Prostate gland (tissue), 2 donors: ENCODE data around the gene RFWD3. TPM values are rescaled to one million over a fixed set of nuclear protein-coding genes. Genes with fewer than 3 reads are reported as not detected.
A peak's percentile ranks its signal among the peaks of the same experiment; 100 is the strongest.

Experiments
- DNase-seq: peaks from one replicate; pipeline ENCODE4 v3.0.0-alpha.2; 2019; ENCODE audit warnings: low spot score
- H3K27ac ChIP-seq, 2 donors: fragments of 200-600 bp; sonication (generic); 2 replicates each; pipeline ENCODE4 v1.5.1; 2017 to 2019
- H3K27me3 ChIP-seq: fragments of 200-600 bp; sonication (generic); replicated peaks from 2 replicates; pipeline ENCODE4 v1.5.1; 2019; ENCODE audit not compliant: insufficient read depth
- H3K36me3 ChIP-seq, 2 donors: fragments of 200-600 bp; sonication (generic); 1 replicate in 1 of 2; 2 replicates in 1 of 2; pipeline versions ENCODE4 v1.5.1 to v1.8.1; 2017 to 2019
- H3K4me1 ChIP-seq: fragments of 200-600 bp; sonication (generic); replicated peaks from 2 replicates; pipeline ENCODE4 v1.5.1; 2019
- H3K4me3 ChIP-seq, 2 donors: fragments of 200-600 bp; sonication (generic); 2 replicates each; pipeline ENCODE4 v1.5.1; 2017 to 2019
- H3K9me3 ChIP-seq: fragments of 200-600 bp; sonication (generic); 2 replicates; pipeline ENCODE4 v1.5.1; 2017
- POLR2A ChIP-seq: fragments of 450-650 bp; IDR thresholded peaks from one replicate; pipeline ENCODE4 v1.6.1; 2016; ENCODE audit warnings: antibody characterized with exemption, mild to moderate bottlenecking
- POLR2AphosphoS5 ChIP-seq: sonication (generic); formaldehyde crosslinking; IDR thresholded peaks from one replicate; pipeline ENCODE4 v1.6.1; 2017; ENCODE audit warnings: antibody characterized with exemption
- WGBS: methylation state at CpG from one replicate; pipeline ENCODE4 v1.1.5; 2018; 5-methylcytosine and 5-hydroxymethylcytosine counted together
- intact Hi-C: fragments of 100-400 bp; cut with DNase I; formaldehyde crosslinking; loops from one replicate; pipeline ENCODE4 v1.14.2; 2022
- total RNA-seq, 2 donors: library from RNA; depleted of rRNA; stranded (reverse); fragments of >200 nt; gene quantifications; one replicate each; pipeline ENCODE4 v1.1.0, GENCODE V29; 2016
- TF ChIP-seq, protein P1 (sequence below), 4 experiments: fragments of 200-600 bp in 2 of 4; fragments of 450-650 bp in 2 of 4; sonication (generic) in 2 of 4; IDR thresholded peaks; 1 replicate in 3 of 4; 2 replicates in 1 of 4; pipeline ENCODE4 v1.5.1; 2016 to 2019; ENCODE audit warnings: antibody characterized with exemption in 4 of 4, mild to moderate bottlenecking in 2 of 4, moderate library complexity in 2 of 4

Gene RFWD3
- total RNA-seq, 2 donors from 2014 or later: 15.7 to 36.9 TPM

DNA sequence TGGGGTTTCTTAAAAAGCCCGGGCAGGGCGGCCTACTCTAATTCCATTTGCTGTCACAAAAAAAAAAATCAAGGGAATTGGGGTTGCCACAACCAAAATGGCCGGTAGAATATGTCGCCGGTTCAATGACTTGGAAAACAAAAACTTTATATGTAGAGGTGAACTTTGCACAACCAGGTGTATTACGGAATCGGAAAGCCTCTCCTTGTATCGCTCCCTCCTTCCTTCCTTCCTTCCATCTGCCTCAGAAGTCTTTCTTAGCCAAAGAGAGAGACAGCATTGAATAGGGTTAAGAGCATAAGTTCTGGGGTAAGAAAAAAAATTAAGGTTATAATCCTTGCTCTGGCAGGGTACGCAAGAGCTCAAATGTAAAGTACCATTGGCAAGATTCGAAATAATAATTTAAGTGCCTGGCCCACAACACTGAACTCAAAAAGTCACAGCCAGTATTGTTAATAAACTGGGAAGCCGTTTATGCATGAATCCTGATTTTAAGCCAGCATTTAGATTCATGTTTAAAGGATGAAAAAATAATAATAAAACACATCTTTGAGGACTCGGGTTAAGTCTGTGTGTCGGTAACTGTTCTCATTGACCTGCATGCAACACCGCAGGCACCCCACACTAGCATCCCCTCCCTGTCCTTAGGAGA, 59.2 kb downstream of the RFWD3 start:
- Histone ChIP-seq H3K4me1 (peaks cover 5% of the 10 kb centered on the region), H3K4me3 (peak overlapping the region; percentile 88 to 93), H3K27me3 (no peaks in the 10 kb centered on the region), H3K9me3 (no peaks in the 10 kb centered on the region), H3K36me3 (no peaks in the 10 kb centered on the region), H3K27ac (peak overlapping the region; percentile 92)
- intact Hi-C loops: no loop called here
- TF ChIP-seq, protein P1, sequence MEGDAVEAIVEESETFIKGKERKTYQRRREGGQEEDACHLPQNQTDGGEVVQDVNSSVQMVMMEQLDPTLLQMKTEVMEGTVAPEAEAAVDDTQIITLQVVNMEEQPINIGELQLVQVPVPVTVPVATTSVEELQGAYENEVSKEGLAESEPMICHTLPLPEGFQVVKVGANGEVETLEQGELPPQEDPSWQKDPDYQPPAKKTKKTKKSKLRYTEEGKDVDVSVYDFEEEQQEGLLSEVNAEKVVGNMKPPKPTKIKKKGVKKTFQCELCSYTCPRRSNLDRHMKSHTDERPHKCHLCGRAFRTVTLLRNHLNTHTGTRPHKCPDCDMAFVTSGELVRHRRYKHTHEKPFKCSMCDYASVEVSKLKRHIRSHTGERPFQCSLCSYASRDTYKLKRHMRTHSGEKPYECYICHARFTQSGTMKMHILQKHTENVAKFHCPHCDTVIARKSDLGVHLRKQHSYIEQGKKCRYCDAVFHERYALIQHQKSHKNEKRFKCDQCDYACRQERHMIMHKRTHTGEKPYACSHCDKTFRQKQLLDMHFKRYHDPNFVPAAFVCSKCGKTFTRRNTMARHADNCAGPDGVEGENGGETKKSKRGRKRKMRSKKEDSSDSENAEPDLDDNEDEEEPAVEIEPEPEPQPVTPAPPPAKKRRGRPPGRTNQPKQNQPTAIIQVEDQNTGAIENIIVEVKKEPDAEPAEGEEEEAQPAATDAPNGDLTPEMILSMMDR (IDR thresholded peaks at IDR 0.05): peak in 1 of 4 experiments; percentile 2
- TF ChIP-seq POLR2A: no peak
- peak; percentile 57 for TF ChIP-seq POLR2AphosphoS5
- WGBS: 11% methylated on average over 14 of the region's 14 CpGs
- no peak for DNase-seq

- Histone ChIP-seq H3K4me3 (peak within 1 kb of the TSS; percentile 88 to 93), H3K9me3 (no peaks in the 10 kb centered on the region), H3K27me3 (no peaks in the 10 kb centered on the region), H3K4me1 (peaks cover 5% of the 10 kb centered on the region), H3K36me3 (no peaks in the 10 kb centered on the region), H3K27ac (peak within 1 kb of the TSS; percentile 92)
- WGBS: under 1% methylated on average over 63 of the region's 77 CpGs
- peak; percentile 90 for DNase-seq
- TF ChIP-seq, protein P1 (IDR thresholded peaks at IDR 0.05): peak in 1 of 4 experiments; percentile 1
- peak; percentile 87 for TF ChIP-seq POLR2A
- TF ChIP-seq POLR2AphosphoS5: peak; percentile 90
- intact Hi-C loops: no loop called here
Observed at GRCh38 chr16:74606521-74607309, 60.0 kb downstream of the RFWD3 start, which contains the start of gene GLG1. TSS of gene GLG1 (minus strand) at chr16:74607114. CDS start at chr16:74607094, 20 bp downstream.

DNA sequence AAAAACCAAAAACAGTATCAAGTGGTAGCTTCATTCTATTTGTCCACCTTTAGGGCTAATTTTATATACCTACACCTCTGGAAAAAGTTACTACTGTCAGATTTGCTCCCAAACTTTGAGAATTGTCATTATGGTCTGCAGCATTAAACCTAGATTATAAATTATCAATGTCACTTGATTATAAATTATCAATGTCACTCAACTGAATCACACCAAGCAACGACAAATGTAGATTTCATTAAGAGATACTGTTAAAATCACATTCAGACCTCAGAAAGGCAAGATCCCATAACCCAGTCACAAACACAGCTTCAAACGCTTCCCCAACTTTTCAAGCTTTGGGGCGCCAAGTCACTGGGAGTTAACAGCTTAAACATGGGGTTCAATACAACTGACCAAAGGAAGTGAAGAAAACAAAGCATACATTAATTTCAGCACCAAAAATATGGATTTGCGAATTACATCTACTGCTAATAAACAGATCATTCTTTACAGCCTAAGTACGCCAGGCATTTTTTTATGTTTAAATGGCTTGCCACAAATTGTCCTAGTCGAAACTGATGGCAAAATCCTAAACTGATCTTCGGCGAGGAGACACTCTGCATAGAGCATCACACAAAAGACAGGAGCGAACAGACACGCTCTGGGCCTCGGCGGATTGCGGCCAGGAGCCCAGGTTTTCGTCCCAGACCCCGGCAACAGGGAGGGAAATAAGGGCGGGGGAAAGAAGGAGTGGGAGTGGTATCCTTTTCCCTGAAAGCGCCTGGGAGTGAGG, 60.7 kb downstream of the RFWD3 start:
- Histone ChIP-seq H3K9me3 (no peaks in the 10 kb centered on the region), H3K4me3 (peak overlapping the region; percentile 88 to 93), H3K27me3 (no peaks in the 10 kb centered on the region), H3K27ac (peak overlapping the region; percentile 92), H3K4me1 (peaks cover 5% of the 10 kb centered on the region), H3K36me3 (no peaks in the 10 kb centered on the region)
- 2% methylated on average over 17 of the region's 17 CpGs for WGBS
- TF ChIP-seq POLR2A (no peak), POLR2AphosphoS5 (no peak)
- TF ChIP-seq, protein P1 (IDR thresholded peaks at IDR 0.05): no peak
- DNase-seq: no peak
- intact Hi-C loops: no loop called here

DNA sequence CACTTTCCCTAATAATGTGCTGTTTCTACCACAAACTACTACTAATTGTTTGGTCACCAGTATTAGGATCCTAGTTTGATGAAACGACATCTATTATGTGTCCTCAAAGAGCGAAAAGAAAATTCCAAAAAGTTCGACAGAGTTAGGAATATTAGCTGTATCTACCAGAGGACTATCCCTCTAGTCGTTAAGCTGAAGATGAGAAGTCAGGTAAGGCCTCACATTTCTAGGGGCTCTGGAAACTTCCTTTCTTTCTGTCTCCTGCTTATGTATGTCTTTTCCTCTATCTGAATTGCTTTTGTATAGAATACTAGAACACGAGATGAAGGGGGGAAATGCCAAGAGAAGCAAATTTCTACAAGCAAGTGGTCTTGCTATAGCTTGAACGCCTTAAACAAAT, 61.3 kb downstream of the RFWD3 start:
- H3K4me1 ChIP-seq: peaks cover 5% of the 10 kb centered on the region
- no peaks in the 10 kb centered on the region for H3K27me3 ChIP-seq
- H3K9me3 ChIP-seq: no peaks in the 10 kb centered on the region
- intact Hi-C loops: no loop called here
- peak overlapping the region; percentile 88 to 93 for H3K4me3 ChIP-seq
- no peaks in the 10 kb centered on the region for H3K36me3 ChIP-seq
- WGBS: 34% methylated on average over 6 of the region's 6 CpGs
- TF ChIP-seq, protein P1 (IDR thresholded peaks at IDR 0.05): no peak
- TF ChIP-seq POLR2A (no peak), POLR2AphosphoS5 (no peak)
- peak overlapping the region in 1 of 2 donors; percentile 92 for H3K27ac ChIP-seq
- DNase-seq: no peak
